NCI-H2196 treated with DMSO at 0.1 percent for 48 hours (cell line): ENCODE results near the gene GFOD1.
A peak's percentile ranks its signal among the peaks of the same experiment; 100 is the strongest.
"Not testable (repeated sequence)": the region's sequence is repeated elsewhere in the genome, so short reads cannot be mapped to it uniquely, and the experiment has no call there.

Experiments used
- DNase-seq: peaks from one replicate; lab custom pipeline; 2025; ENCODE audit not compliant: unreplicated experiment; lab: John Stamatoyannopoulos, UW

GFOD1 gene

DNA sequence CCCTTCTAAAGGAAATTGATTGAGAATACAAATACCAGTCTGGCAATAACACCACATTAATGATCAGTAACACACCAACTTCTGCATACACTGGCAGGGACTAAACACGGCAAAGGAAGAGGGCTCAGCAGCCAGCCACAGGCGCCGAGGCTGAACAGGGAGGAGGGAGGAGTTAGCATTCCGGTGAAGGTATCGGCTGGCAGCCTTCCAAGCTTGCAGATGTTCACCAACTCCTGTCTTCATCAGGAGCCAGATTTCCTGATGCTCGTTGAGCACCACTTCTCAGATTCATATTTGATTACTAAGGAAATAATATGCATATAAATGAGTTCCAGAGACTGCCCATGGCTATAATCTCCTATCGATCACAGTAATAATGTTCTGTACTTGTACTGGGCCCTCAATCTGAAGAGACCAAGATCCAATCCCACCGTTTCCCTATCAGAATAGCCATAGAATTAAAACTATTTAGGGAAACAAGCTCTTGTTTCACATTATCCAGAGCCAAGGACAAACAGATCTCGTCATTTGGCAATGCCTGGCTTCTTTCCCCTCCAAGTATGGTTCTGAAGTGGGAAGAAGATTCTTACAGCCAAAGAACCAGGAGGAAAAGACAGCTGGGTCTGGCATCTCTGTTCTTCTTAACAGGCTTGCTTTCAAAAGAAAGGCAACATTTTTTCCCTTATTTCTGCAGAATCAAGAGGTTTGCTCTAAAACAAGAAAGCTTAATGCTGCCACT, 42.2 kb downstream of the GFOD1 start:
- DNase-seq, result peak; percentile 83

DNA sequence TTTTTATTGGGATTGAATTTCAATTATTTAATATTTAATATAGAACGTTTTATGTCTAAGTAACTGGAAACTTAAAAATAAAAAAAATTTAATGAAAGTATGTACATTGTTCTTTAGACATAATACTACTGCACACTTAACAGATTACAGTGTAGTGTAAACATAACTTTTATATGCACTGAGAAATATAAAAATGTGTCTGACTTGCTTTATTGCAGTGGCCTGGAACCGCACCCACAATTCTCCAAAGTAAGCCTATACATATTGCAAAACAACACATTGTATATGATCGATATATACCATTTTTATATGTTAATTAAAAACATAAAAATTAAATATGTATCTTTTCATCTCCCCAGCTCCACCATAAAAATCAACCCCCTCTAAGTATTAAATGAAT, 42.8 kb downstream of the GFOD1 start:
- no peak for DNase-seq

DNA sequence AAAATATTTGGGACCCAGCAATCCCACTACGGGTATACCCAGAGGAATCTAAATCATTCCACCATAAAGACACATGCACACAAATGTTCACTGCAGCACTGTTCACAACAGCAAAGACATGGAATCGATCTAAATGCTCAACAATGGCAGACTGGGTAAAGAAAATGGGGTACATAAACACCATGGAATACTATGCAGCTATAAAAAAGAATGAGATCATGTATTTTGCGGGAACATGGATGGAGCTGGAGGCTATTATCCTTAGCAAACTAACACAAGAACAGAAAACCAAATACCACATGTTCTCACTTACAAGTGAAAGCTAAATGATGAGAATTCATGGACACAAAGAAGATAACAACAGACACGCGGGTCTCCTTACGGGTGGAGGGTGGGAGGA, 43.4 kb downstream of the GFOD1 start:
- not testable (repeated sequence) for DNase-seq

DNA sequence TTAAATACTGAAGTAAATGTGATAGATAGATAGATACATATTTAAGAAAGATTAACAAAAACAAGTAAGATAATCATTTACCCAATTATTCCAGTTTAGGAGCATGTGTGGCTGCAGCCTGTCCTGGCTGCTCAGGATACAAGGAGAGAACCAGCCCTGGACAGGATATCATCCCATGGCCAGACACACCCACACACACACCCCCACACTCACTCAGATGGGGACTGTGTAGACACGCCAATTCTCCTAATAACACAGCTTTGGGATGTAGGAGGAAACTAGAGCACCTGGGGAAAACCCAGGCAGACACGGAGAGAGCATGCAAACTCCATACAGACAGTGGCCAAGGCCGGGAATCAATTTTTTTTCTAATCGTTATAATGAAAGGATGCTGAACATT, 45.6 kb downstream of the GFOD1 start:
- no peak for DNase-seq

DNA sequence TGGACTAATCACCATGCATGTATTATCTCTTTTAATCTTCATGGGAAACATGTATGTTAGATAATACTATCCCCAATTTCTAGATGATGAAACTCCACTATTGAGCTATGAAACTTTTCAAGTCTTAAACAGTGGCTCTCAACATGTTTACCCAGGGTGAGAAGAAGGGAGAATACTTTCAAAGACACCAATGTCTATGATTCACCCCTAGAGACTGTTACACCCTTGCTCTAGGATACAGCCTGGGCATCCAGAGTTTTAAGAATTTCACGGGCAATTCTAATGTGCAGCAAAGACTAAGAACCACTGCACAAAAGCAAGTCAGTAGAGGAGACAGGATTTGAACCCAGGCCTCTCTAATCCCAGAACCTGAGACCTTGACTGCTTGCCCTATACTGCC, 47.8 kb downstream of the GFOD1 start:
- no peak for DNase-seq

DNA sequence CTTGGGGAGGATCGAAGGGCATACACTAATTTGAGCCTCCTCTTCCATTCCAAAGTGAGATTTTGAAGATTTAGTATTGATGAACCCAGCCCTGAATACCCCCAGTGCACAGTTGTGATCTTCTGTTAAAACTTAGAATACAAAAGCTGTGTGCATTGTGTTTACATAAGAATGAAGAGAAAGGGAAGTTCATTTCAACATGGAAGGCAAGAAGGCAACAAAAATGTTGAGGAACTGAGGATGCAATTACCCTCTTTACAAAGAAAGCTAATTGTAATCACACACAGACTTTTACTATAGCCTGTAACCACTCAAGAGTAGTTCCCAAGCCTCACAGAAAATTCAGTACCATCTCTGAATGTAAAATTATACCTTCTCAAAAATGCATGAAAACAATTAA, 49.3 kb downstream of the GFOD1 start:
- no peak for DNase-seq

DNA sequence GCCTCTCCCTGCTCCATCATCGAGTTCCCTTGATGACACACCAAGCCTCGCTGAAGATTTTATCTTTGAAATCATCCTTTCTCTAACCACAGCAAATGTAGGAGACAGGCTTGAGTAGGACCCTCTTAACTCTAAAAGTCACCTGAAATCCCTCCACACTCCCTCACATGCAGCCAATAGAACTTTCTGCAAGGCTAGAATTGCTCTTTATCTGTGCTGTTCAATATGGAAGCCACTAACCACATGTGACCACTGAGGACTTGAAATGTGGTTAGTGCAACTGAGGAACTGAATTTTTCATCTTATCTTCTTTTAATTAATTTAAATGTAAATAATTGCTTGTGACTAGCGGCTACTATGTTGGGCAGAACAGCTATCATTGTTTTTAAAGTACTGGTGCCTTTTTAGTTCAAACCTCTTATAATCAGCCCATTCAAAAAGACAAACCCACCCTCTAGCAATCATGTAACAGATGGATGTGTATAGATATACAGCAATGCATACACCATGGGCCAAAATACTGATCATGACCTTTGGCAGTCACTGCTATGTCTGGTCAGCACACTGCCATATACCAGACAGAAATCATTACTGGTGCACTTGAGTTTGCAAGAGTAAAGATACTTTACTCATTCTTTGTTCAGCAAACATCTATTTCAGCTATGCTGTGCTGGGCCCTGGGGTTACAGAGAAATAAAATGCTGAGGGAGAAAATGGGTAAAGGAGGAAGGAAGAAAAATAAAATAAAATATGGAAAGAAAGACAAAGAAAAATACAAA, 50.0 kb downstream of the GFOD1 start:
- no peak for DNase-seq

DNA sequence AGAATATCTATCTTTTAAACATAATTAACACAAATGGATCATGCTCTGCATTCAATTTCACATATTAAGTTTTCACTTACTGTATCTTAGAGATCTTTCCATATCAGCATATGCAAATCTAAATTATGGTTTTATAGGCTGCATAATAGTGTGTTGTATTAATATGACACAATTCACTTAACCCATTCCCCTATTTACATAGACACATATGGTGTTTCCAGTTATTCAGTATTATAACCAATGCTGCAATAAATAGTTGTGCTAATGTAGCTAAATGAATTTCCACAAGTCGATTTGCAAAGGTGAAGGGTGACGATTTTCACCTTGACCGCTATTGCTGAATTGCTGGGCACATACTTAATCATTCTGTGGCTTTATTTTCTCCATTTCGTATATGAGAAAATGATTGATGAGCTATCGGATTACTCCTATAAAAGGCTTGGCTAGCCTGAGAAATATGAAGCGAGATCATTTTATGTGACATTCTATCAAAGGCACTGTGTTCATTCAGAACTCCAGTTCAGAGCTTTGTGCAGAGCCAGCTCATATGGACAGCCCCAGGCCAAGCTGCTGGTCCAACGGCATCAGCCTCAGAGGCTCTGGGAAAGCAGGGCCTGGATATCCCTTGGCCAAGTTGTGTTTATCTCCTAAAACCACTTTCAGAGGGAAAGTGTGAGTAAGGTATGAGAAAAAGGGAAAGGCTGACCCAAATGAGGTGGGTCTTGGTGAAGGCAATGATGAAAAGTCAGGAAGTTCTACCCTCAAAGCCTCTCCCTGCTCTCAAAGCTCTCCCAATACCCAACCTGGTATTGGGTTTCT, 50.8 kb downstream of the GFOD1 start:
- no peak for DNase-seq

DNA sequence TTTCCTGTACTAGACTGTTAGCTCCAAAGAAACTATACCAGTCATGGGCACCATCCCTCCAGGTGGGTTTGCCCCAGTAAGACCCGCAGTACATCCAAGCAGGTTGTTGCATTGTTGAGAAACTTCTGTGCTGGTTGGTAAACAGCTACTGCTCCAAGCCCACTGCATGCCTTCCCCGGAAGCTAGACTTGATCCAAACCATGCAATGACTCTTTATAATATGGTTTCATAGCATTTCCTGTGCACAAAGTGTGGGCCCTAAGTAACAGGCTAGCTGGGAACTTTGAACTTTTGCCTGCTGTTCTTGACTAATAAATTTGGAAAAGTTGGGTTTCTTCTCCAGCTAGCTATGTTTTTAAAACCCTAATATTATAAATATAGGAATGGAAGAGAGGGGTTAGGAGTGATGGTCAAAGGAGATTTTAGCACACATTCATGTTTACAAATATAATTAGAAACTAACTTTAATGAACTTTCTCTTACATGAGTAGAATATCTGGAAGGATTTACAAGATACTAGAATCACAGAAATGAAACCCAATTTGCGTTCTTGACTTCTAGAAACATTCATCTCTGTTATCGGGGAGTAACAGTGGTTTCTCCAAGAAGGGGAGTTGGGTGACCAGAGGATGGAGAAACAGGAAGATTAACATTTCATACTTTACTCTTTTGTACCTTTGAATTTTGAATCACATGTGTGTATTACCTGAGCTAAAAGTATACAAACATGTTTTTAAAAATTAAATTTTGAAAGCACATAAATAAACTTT, 51.7 kb downstream of the GFOD1 start:
- DNase-seq, result no peak

DNA sequence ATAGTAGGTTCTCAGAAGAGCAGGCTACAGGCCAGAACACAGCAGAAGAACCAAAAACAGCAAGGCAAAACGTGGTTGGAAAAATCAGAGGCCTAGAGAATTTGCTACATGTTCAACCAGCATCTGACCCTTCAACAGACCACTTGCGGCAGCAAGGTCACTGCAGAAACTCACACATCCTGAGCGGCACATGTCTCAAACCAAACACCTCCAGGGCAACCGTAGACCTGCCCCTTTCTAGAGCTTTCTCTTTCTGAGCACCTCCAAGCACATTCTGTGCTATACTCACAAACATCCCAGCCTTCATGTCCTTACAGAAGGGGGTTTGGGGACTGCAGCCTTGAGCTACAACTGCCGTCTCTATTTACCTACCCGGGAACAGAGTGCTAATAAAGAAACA, 52.6 kb downstream of the GFOD1 start:
- DNase-seq, result no peak

DNA sequence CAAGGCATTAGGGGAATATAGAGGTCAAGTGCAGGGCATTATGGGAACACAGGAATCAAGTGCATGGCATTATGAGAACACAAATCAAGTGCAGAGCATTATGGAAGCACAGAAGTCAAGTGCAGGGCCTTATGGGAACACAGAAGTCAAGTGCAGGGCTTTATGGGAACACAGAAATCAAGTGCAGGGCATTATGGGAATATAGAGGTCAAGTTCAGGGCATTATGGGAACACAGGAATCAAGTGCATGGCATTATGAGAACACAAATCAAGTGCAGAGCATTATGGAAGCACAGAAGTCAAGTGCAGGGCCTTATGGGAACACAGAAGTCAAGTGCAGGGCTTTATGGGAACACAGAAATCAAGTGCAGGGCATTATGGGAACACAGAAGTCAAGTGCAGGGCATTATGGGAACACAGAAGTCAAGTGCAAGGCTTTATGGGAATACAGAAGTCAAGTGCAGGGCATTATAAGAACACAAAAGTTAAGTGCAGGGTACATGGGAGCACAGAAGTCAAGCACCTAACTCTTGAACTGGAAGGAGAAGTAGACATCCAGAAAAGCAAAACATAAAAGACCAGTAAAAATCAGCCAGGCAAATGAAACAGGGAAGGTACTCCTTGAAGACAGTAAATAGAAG, 53.1 kb downstream of the GFOD1 start:
- DNase-seq, result not testable (repeated sequence)

DNA sequence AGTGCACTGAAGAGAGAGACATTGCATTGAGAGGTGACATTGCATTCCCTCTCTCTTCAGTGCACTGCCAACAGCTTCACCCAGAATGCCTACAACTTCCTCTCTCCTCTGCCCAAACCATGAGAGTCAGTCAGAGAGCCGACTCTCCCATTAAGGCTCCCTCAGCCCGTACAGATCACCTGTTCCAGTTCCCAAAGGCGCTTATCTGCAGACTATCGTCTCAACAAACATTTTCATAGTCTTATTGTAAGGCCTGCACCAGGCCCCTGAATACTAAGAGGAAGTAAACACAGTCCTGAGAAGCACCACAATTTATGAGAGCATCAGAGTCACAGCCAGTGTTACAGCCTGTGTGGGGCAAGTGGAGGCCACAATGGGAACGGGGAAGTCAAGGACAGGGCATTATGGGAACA, 53.7 kb downstream of the GFOD1 start:
- no peak for DNase-seq

DNA sequence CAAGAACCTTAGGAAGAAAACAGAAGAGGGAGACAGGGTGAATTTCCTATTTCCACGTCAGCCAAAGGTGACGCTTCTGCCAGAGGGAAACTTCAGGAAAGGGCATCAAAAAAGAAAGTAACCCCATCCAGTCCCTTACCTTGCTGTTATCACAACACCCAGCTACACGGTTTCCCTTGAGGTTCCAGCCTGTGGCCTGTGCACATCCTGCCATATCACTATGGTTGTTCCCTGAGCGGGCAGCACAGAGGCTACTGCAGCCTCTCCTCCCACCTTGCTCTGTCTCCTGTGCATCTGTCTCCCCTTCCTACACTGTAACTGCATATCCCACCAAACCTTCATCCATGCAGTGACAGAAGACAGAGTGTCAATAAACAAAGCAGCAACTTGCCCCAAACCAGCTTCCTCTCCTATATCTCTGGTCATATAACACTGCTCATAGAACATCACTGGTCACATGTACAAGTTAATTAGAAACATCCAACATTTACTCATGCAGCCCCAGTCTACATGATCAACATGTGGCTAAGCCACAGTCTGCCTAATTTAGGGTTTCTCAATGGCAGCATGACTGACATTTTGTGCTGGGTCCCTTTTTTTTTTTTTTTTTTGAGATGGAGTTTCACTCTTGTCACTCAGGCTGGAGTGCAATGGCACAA, 54.7 kb downstream of the GFOD1 start:
- DNase-seq, result no peak

DNA sequence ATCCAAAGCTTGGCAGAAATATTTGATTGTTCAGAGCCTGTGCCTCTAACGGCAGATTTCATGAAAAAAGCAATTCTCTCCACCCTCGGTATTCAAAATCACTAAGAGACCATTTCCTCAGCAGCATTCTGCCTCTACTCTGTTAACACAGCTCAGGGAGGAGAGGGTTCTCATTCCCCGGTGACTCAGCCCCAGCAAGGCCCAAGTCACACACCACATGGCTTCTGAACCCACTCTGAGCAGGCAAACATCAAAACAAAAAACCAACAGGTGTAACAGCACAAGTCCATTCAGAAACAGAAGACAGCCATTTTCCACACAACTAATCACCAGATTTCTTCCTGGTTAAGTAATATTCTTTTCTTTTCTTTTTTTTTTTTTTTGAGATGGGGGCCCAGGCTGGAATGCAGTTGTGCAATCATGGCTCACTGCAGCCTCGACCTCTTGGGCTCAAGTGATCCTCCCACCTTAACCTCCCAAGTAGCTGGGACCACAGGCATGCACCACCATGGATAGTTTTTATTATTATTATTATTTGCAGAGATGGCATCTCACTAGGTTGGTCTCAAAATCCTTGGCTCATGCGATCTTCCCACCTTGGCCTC, 55.4 kb downstream of the GFOD1 start:
- no peak for DNase-seq

DNA sequence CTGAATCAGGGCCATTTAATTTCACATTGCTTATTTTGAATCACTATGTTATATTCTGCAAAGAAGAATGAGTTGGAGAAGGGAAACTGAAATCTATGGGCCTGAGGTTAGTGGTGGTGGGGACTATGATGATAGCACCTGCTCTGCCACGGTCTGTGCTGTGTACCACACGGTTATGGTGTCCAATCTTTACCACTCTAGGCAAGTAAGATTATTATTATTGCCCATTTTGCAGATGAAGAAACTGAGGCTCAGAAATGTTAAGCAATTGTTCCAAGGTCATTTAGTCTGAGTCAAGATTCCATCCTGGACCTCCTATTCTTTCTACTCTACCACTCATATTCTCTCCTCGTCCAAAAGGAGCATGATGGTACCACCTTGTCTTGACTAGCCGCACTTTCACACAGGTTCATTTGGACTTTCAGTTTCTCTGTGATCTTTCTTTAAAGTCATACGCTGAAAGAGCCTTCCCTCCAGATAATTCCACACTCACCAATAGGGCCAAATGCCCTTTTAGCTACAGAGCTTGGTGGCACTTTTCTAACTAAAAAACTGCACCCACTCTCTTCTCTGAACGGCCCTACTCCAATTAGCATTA, 56.2 kb downstream of the GFOD1 start:
- DNase-seq, result no peak

DNA sequence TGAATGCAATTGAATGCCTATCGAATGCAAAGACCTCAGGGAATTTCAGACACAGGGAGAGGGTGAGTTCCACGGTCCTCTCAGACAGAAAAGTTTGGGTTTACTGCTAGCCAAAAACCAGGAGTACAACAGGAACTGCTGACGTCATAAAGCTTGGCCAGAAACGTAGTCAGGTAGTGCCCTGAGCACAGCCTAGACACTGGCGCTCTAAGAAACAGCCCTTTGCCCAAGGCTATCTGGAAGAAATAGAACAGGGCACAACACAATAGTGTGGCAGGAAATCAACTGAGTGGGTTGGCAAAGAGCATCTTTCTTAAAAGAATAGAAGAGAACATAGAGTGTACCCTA, 58.0 kb downstream of the GFOD1 start:
- no peak for DNase-seq

DNA sequence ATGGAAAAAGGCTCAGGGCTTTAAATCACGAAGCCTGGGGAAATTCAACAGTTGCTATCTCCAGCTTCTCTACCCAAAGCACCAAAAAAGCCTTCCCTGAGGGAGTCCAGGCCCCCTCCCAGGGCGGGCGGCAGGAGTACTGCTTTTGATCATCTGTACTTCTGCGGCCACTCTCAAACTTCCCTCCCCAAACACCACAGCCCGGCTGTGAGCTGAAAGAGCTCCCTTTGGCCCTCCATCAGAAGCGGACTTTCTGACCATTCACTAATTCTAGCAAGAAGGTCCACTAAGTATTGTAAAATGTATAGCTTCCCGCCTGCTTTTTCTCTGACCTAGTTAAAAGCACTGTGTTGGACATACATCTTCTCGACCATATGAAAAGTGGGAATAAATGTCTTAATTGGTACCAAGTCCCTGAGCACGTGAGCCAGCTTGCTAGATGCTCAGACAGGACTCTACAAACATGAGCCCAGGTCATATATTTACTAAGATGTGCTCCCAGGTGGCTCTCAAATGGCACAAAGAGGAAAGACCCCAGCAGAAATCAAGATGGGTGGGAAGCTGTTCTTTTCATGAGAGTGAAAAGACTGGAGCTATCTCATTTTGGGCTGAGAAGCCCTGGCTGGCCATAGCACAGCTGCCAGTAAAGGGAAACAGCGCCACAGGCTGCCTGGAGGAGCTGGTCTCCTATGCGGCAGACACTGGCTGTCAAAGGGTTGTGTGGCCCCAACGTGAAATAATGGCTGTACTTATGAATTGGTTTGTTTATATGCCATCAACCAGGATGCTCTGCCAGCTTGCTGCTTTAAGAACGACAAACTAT, 58.6 kb downstream of the GFOD1 start:
- DNase-seq, result no peak

DNA sequence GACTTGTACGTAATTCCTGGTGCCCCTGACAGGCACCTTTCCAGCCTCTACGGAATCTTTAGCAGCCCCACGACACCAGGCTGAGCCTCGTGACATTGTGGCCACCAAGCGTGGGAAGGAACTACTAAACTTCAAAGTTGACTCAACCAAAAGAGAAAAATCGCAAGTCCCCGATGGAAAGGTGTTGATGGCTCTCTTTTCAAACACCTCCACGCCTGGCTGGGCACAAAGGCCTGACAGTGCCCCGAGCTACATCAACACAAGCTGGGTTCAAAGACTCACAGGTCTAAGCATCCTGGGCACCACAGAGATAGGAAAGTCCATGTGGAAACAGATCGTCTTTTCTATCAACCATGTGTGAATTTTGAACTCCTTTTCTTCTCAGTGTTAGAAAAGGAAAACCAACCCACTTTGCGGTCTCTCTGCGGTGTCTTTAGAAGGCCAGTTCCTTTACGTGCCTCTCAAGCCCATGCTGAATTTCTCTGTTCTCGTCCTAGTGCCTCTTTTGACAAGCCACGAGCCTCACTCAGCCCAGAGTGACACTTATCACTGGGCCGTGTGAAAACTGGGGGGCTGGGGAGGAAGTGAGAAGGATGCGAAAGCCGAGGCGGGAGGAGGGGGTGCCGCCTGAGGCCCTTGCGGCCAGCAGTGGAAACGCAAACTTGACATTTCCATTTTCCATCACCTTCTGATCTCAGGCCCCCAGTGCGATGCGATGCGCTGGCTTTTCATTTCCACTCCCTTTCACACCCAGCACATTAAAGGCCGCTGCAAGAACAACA, 59.4 kb downstream of the GFOD1 start:
- DNase-seq, result no peak
